ENCODE results near the gene TSSK6. TPM values are rescaled to one million over a fixed set of nuclear protein-coding genes. Genes with fewer than 3 reads are reported as not detected.

Gene TSSK6
- total and polyA plus RNA-seq, 10 donors = 1.7 to 5.6 (median 3.0) TPM

DNA sequence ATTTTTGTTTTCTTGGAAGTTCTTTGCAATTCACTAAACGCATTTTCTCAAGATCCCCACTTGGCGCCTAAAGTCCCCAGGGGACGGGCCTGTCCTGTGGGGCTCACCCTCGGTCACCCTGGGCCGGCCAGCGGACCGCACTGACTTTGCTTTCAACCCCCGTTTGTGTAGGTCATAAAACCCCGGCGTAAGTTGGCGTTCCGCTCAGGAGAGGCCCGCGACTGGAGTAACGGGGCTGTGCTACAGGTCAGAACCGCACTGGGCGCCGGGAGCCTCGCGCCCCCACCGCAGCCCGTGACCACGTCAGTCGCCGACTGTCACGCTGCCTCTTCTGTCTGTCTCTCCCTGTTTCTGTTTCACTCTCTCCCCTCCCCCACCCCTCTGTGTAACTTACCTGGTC, 13.6 kb downstream of the TSSK6 start:
- TF ChIP-seq POLR2AphosphoS5 (IDR thresholded peaks at IDR 0.05) = no peak
- TF ChIP-seq POLR2A (IDR thresholded peaks at IDR 0.05) = no peak
- TF ChIP-seq CTCF (IDR thresholded peaks at IDR 0.05 in 8 of 11, conservative IDR thresholded peaks at IDR 0.05 in 3 of 11) = no peak
- Histone ChIP-seq H3K9me3 (no peaks in the 10 kb centered on the region), H3K27ac (no peak overlapping the region), H3K27me3 (replicated peaks in 1 of 7) (no peaks in the 10 kb centered on the region), H3K4me1 (peaks cover 0 to 4% (median 0%) of the 10 kb centered on the region in 6 donors), H3K36me3 (peaks cover 3 to 100% (median 98%) of the 10 kb centered on the region in 6 donors), H3K4me3 (no peak overlapping the region)
- intact Hi-C loops (cut with DNase I; ENCODE audit: low total_unique reads) = no loop called here
- WGBS, 5 donors = 94 to 96% (median 95%) methylated on average over 26 of the region's 26 CpGs
- peak; percentile 63 for DNase-seq

DNA sequence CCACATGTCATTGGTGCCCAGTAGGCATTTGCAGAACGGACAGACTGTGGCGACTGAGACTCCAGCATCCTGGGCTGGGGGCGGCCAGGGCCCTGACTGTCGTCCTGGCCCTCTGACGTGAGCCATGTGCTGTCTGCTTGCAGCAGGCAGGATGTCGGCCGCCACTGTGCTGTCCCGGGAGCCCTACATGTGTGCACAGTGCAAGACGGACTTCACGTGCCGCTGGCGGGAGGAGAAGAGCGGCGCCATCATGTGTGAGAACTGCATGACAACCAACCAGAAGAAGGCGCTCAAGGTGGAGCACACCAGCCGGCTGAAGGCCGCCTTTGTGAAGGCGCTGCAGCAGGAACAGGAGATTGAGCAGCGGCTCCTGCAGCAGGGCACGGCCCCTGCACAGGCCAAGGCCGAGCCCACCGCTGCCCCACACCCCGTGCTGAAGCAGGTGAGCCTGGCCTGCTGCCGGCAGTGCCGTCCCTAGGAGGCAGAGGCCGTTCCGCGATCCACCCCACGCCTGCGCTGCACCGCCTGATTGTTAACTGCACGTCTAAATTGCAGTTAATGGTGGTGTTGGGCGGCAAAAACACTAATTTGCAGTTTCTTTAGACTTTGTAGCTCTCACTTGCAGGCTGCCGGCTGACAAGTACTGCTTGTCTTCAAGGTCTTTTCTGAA, 14.2 kb downstream of the TSSK6 start:
- no peak overlapping the region for H3K4me3 ChIP-seq
- TF ChIP-seq CTCF (IDR thresholded peaks at IDR 0.05 in 8 of 11, conservative IDR thresholded peaks at IDR 0.05 in 3 of 11) (no peak), POLR2AphosphoS5 (IDR thresholded peaks at IDR 0.05) (peak in 2 of 3 donors; percentile 6 to 53)
- peaks cover 3 to 100% (median 99%) of the 10 kb centered on the region in 6 donors for H3K36me3 ChIP-seq
- peaks cover 0 to 9% (median 0%) of the 10 kb centered on the region in 6 donors for H3K4me1 ChIP-seq
- no peaks in the 10 kb centered on the region for H3K27me3 ChIP-seq (replicated peaks in 1 of 7)
- no peak overlapping the region for H3K27ac ChIP-seq
- 91 to 95% (median 92%) methylated on average over 23 to 34 of the region's 34 CpGs for WGBS, 5 donors
- H3K9me3 ChIP-seq = no peaks in the 10 kb centered on the region
- intact Hi-C loops (cut with DNase I; ENCODE audit: low total_unique reads) = no loop called here
- peak; percentile 62 for DNase-seq

DNA sequence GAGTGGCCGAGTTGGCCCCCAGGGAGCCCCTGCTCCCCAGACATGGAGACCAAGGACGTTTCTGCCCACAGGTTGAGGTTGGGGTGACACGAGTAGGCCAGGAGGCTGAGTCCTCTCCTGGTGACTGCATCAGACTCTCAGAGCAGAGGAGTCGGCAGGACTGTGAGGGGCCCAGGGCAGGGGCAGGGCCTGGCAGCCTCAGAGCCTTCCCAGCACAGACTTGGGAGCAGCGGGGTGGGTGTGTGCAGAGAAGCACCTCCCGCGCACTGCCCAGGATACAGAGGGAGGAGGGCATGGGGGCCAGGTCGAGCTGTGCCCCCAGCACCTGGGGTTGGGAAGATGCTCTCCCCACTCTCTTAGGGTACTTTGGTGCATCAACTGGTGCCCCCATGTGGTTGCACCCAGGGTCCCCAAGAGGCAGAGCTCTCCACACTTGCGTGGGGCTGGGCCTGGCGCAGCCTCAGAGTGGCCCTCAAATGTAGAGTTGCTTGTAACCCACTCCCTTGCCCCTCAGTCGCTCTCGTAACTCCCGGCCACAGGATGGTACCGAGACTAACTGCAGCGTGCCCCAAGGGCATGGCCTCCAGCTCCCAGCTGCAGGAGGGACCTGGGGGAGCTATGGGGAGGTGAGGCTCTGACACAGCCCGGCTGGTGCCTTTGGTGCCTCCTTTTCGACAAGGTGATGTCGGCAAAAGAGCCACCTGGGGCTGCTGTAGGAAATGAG, 15.9 kb downstream of the TSSK6 start:
- Histone ChIP-seq H3K27ac (no peak overlapping the region), H3K4me1 (peaks cover 0 to 14% (median 0%) of the 10 kb centered on the region in 6 donors), H3K36me3 (peaks cover 0 to 100% (median 97%) of the 10 kb centered on the region in 6 donors), H3K9me3 (no peaks in the 10 kb centered on the region), H3K27me3 (replicated peaks in 1 of 7) (no peaks in the 10 kb centered on the region), H3K4me3 (no peak overlapping the region)
- peak; percentile 69 for DNase-seq
- TF ChIP-seq POLR2AphosphoS5 (IDR thresholded peaks at IDR 0.05) = no peak
- TF ChIP-seq POLR2A (IDR thresholded peaks at IDR 0.05) = no peak
- TF ChIP-seq CTCF (IDR thresholded peaks at IDR 0.05 in 8 of 11, conservative IDR thresholded peaks at IDR 0.05 in 3 of 11) = no peak
- 78 to 94% (median 93%) methylated on average over 9 to 18 of the region's 18 CpGs for WGBS, 5 donors
- intact Hi-C loops (cut with DNase I; ENCODE audit: low total_unique reads) = no loop called here

All from spleen (tissue), 11 donors.